H9 (cell line): Measurements from ENCODE around the gene MINAR1. TPM values are rescaled to one million over a fixed set of nuclear protein-coding genes. Genes with fewer than 3 reads are reported as not detected.

Experiments used
- DNase-seq: peaks from one replicate; pipeline ENCODE4 v3.0.0-alpha.2; 2017
- H2AFZ ChIP-seq: one replicate; pipeline ENCODE4 v1.6.1; 2013; ENCODE audit warnings: mild to moderate bottlenecking, low read length, control low read depth, moderate library complexity
- H2AK5ac ChIP-seq: 2 replicates; pipeline ENCODE4 v1.6.1; 2013; ENCODE audit warnings: low read length, control low read depth, mixed read lengths; ENCODE audit not compliant: insufficient read length
- H2BK120ac ChIP-seq: one replicate; pipeline ENCODE4 v1.6.1; 2013; ENCODE audit warnings: low read depth, mild to moderate bottlenecking, low read length, control low read depth, inconsistent platforms; ENCODE audit not compliant: poor library complexity, severe bottlenecking
- H2BK12ac ChIP-seq: 2 replicates; pipeline ENCODE4 v1.6.1; 2013; ENCODE audit warnings: low read length, control low read depth, mixed read lengths, low read depth; ENCODE audit not compliant: insufficient read length
- H2BK15ac ChIP-seq: 2 replicates; pipeline ENCODE4 v1.6.1; 2013; ENCODE audit warnings: low read depth, low read length, control low read depth
- H2BK20ac ChIP-seq: one replicate; pipeline ENCODE4 v1.6.1; 2013; ENCODE audit warnings: low read depth, mild to moderate bottlenecking, low read length, control low read depth, inconsistent platforms; ENCODE audit not compliant: poor library complexity, severe bottlenecking
- H2BK5ac ChIP-seq: 2 replicates; pipeline ENCODE4 v1.6.1; 2013; ENCODE audit warnings: low read length, control low read depth, mixed read lengths; ENCODE audit not compliant: insufficient read length
- H3K14ac ChIP-seq: 2 replicates; pipeline ENCODE4 v1.6.1; 2013; ENCODE audit warnings: low read length, control low read depth; ENCODE audit not compliant: insufficient read depth
- H3K18ac ChIP-seq: 2 replicates; pipeline ENCODE4 v1.6.1; 2013; ENCODE audit warnings: low read depth, mild to moderate bottlenecking, mixed read lengths, low read length, control low read depth; ENCODE audit not compliant: insufficient read length
- H3K23ac ChIP-seq: 2 replicates; pipeline ENCODE4 v1.6.1; 2013; ENCODE audit warnings: low read length, control low read depth, mixed read lengths, low read depth; ENCODE audit not compliant: insufficient read length
- H3K23me2 ChIP-seq: 2 replicates; pipeline ENCODE4 v1.6.1; 2013; ENCODE audit warnings: low read depth, mild to moderate bottlenecking, mixed read lengths, low read length, control low read depth; ENCODE audit not compliant: insufficient read length, poor library complexity, severe bottlenecking
- H3K27ac ChIP-seq: 2 replicates; pipeline ENCODE4 v1.5.1; 2013; ENCODE audit warnings: low read length, control low read depth, mixed read lengths, low read depth; ENCODE audit not compliant: insufficient read length
- H3K27me3 ChIP-seq: 2 replicates; pipeline ENCODE4 v1.6.1; 2013; ENCODE audit warnings: low read length, control low read depth, inconsistent platforms; ENCODE audit not compliant: insufficient read depth
- H3K4ac ChIP-seq: 2 replicates; pipeline ENCODE4 v1.6.1; 2013; ENCODE audit warnings: low read depth, mild to moderate bottlenecking, control low read depth, inconsistent platforms, low read length, moderate library complexity
- H3K4me1 ChIP-seq: 2 replicates; pipeline ENCODE4 v1.6.1; 2013; ENCODE audit warnings: low read length, control low read depth, inconsistent platforms; ENCODE audit not compliant: insufficient read depth
- H3K4me2 ChIP-seq: 2 replicates; pipeline ENCODE4 v1.6.1; 2013; ENCODE audit warnings: low read length, control low read depth, mixed read lengths; ENCODE audit not compliant: insufficient read length, insufficient read depth
- H3K56ac ChIP-seq: 2 replicates; pipeline ENCODE4 v1.6.1; 2013; ENCODE audit warnings: low read depth, mild to moderate bottlenecking, mixed read lengths, low read length, control low read depth; ENCODE audit not compliant: insufficient read length
- H3K79me1 ChIP-seq: 2 replicates; pipeline ENCODE4 v1.6.1; 2013; ENCODE audit warnings: low read depth, mild to moderate bottlenecking, moderate library complexity, low read length, control low read depth, inconsistent platforms; ENCODE audit not compliant: insufficient read depth, poor library complexity, severe bottlenecking
- H3K79me2 ChIP-seq: 2 replicates; pipeline ENCODE4 v1.6.1; 2013; ENCODE audit warnings: low read length, control low read depth, inconsistent platforms; ENCODE audit not compliant: insufficient read depth
- H3K9ac ChIP-seq: 2 replicates; pipeline ENCODE4 v1.6.1; 2013; ENCODE audit warnings: low read length, control low read depth, mixed read lengths; ENCODE audit not compliant: insufficient read length; ENCODE audit errors: extremely low read depth
- H3K9me3 ChIP-seq: one replicate; pipeline ENCODE4 v1.6.1; 2013; ENCODE audit warnings: low read depth, low read length, inconsistent platforms; ENCODE audit not compliant: control insufficient read depth
- H3T11ph ChIP-seq: one replicate; pipeline ENCODE4 v1.6.1; 2013; ENCODE audit warnings: mild to moderate bottlenecking, low read length, control low read depth, inconsistent platforms
- H4K20me1 ChIP-seq: one replicate; pipeline ENCODE4 v1.6.1; 2013; ENCODE audit not compliant: control insufficient read depth, insufficient read length, insufficient read depth
- H4K5ac ChIP-seq: 2 replicates; pipeline ENCODE4 v1.6.1; 2013; ENCODE audit warnings: low read depth, mild to moderate bottlenecking, mixed read lengths, low read length, control low read depth; ENCODE audit not compliant: insufficient read length
- H4K8ac ChIP-seq: replicated peaks from 2 replicates; pipeline ENCODE4 v1.6.1; 2013; ENCODE audit warnings: low read length, control low read depth, mixed read lengths, low read depth; ENCODE audit not compliant: insufficient read length
- H4K91ac ChIP-seq: 2 replicates; pipeline ENCODE4 v1.6.1; 2013; ENCODE audit warnings: low read depth, mild to moderate bottlenecking, moderate library complexity, mixed read lengths, low read length, control low read depth; ENCODE audit not compliant: insufficient read length
- H3K27ac Mint-ChIP-seq, 3 experiments: 2 replicates in 2 of 3; 3 replicates in 1 of 3; pipeline ENCODE4 v1.8.0; 2020 to 2021; ENCODE audit warnings: mixed read lengths in 3 of 3, mild to moderate bottlenecking in 1 of 3, moderate library complexity in 1 of 3
- H3K27me3 Mint-ChIP-seq: 2 replicates; pipeline ENCODE4 v1.8.0; 2021; ENCODE audit warnings: low read depth, mild to moderate bottlenecking, moderate library complexity, mixed read lengths
- H3K36me3 Mint-ChIP-seq, 3 experiments: 2 replicates in 2 of 3; 3 replicates in 1 of 3; pipeline ENCODE4 v1.8.0; 2020 to 2021; ENCODE audit warnings: low read depth in 3 of 3, mixed read lengths in 3 of 3; ENCODE audit not compliant: insufficient read depth in 1 of 3
- H3K4me1 Mint-ChIP-seq, 2 experiments: 2 replicates each; pipeline ENCODE4 v1.8.0; 2020; ENCODE audit warnings: mixed read lengths in 2 of 2
- H3K4me3 Mint-ChIP-seq, 2 experiments: 2 replicates in 1 of 2; 3 replicates in 1 of 2; pipeline ENCODE4 v1.8.0; 2020 to 2021; ENCODE audit warnings: mild to moderate bottlenecking in 2 of 2, mixed read lengths in 2 of 2, moderate library complexity in 1 of 2
- H3K9me3 Mint-ChIP-seq, 2 experiments: 2 replicates in 1 of 2; 3 replicates in 1 of 2; pipeline ENCODE4 v1.8.0; 2020; ENCODE audit warnings: mild to moderate bottlenecking in 2 of 2, mixed read lengths in 2 of 2, moderate library complexity in 1 of 2
- WGBS: extraction: QIAGEN DNeasy Blood & Tissue Kit; methylation state at CpG from one replicate; pipeline ENCODE4 v1.1.7; 2013; ENCODE audit warnings: missing lambda C conversion rate, low lambda C conversion rate, mixed read lengths; ENCODE audit not compliant: insufficient read length; ENCODE audit errors: extremely low coverage; 5-methylcytosine and 5-hydroxymethylcytosine counted together
- total RNA-seq: library from RNA; stranded (reverse); gene quantifications from 2 replicates; pipeline ENCODE4 v1.2.1, GENCODE V29; 2021
- TF ChIP-seq, protein P1 (sequence below): fragments of 200-600 bp; sonication (generic); conservative IDR thresholded peaks from 3 replicates; pipeline ENCODE4 v1.8.0; 2021; ENCODE audit warnings: antibody characterized with exemption, mild to moderate bottlenecking

The MINAR1 gene
- total RNA-seq, 1 experiment from 2014 or later = 0.74 TPM

DNA sequence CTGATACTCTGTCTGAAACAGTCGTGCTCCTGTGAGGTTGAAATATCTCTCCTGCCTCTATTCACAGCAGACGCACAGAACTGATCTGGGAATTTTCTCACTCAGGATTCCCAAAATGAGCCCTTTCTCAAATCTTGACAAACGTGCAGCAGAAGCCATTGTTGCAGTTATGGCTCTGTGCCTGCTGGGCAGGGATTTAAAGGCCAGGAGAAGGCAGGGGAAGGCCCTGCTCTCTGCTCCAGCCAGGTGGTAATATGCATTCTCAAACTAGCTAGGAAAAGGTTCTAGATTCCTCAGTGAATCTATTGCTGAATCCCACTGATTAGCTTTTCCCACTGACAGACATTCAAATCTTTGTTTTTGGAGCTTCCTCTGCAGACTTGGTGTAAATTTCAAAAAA, 2.2 kb downstream of the MINAR1 start:
- WGBS = no CpG with 5 or more reads among the region's 3 CpGs
- Mint-ChIP-seq H3K4me3 (no peak overlapping the region), H3K36me3 (no peaks in the 10 kb centered on the region; a peak in 1 of 7 replicates), H3K27me3 (peaks cover 74% of the 10 kb centered on the region), H3K4me1 (peaks cover 30% of the 10 kb centered on the region in 2 experiments), H3K9me3 (no peaks in the 10 kb centered on the region), H3K27ac (no peak overlapping the region; a peak in 1 of 7 replicates)
- Histone ChIP-seq H2BK5ac (no peak overlapping the region), H3K18ac (no peak overlapping the region), H3K4me1 (peaks cover 3% of the 10 kb centered on the region; the same call in 1 of the 2 replicates), H3K14ac (no peak overlapping the region), H3K4me2 (no peak overlapping the region), H3K27ac (no peak overlapping the region), H3K23ac (no peak overlapping the region), H3K9me3 (no peaks in the 10 kb centered on the region), H3K4ac (no peak overlapping the region), H4K5ac (no peak overlapping the region), H3K27me3 (peaks cover 26% of the 10 kb centered on the region), H3K79me1 (no peaks in the 10 kb centered on the region), H3K79me2 (no peaks in the 10 kb centered on the region), H2AFZ (no peak overlapping the region), H2BK120ac (no peak overlapping the region), H3K9ac (no peak overlapping the region), H4K8ac (no peak overlapping the region), H3K56ac (no peak overlapping the region), H2BK20ac (no peak overlapping the region), H4K20me1 (no peaks in the 10 kb centered on the region), H4K91ac (no peak overlapping the region), H2BK15ac (no peak overlapping the region), H2AK5ac (no peak overlapping the region), H3T11ph (no peak overlapping the region), H3K23me2 (peaks cover 24% of the 10 kb centered on the region), H2BK12ac (no peak overlapping the region)
- no peak for DNase-seq
- TF ChIP-seq, protein P1, sequence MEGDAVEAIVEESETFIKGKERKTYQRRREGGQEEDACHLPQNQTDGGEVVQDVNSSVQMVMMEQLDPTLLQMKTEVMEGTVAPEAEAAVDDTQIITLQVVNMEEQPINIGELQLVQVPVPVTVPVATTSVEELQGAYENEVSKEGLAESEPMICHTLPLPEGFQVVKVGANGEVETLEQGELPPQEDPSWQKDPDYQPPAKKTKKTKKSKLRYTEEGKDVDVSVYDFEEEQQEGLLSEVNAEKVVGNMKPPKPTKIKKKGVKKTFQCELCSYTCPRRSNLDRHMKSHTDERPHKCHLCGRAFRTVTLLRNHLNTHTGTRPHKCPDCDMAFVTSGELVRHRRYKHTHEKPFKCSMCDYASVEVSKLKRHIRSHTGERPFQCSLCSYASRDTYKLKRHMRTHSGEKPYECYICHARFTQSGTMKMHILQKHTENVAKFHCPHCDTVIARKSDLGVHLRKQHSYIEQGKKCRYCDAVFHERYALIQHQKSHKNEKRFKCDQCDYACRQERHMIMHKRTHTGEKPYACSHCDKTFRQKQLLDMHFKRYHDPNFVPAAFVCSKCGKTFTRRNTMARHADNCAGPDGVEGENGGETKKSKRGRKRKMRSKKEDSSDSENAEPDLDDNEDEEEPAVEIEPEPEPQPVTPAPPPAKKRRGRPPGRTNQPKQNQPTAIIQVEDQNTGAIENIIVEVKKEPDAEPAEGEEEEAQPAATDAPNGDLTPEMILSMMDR = no peak
